ENCODE measurements around the gene BARX2.

BARX2 gene

GRCh38 chr11:129402206-129403171 lies 26.8 kb downstream of the BARX2 start:
- no peak overlapping the region for H3K4me3 Mint-ChIP-seq
- H3K36me3 Mint-ChIP-seq: no peaks in the 10 kb centered on the region
- H3K4me1 Mint-ChIP-seq: no peaks in the 10 kb centered on the region
- DNase-seq (ENCODE audit: low spot score in 2 of 2) (no peak), ATAC-seq (ENCODE audit: low read depth) (no peak)
- H3K27me3 Mint-ChIP-seq: peaks cover 3% of the 10 kb centered on the region
- no peaks in the 10 kb centered on the region for H3K9me3 Mint-ChIP-seq
- H3K27ac Mint-ChIP-seq: no peak overlapping the region

GRCh38 chr11:129404731-129405130 lies 29.1 kb downstream of the BARX2 start:
- Mint-ChIP-seq H3K27ac (no peak overlapping the region), H3K4me3 (no peak overlapping the region), H3K9me3 (no peaks in the 10 kb centered on the region), H3K4me1 (no peaks in the 10 kb centered on the region), H3K27me3 (peaks cover 3% of the 10 kb centered on the region), H3K36me3 (no peaks in the 10 kb centered on the region)
- no peak for ATAC-seq (ENCODE audit: low read depth)
- DNase-seq (ENCODE audit: low spot score in 2 of 2): no peak

GRCh38 chr11:129408865-129409444 lies 33.3 kb downstream of the BARX2 start:
- ATAC-seq (ENCODE audit: low read depth): no peak
- DNase-seq (ENCODE audit: low spot score in 2 of 2): no peak
- no peak overlapping the region for H3K4me3 Mint-ChIP-seq
- H3K4me1 Mint-ChIP-seq: no peaks in the 10 kb centered on the region
- no peaks in the 10 kb centered on the region for H3K9me3 Mint-ChIP-seq
- peaks cover 3% of the 10 kb centered on the region for H3K27me3 Mint-ChIP-seq
- no peak overlapping the region for H3K27ac Mint-ChIP-seq
- H3K36me3 Mint-ChIP-seq: no peaks in the 10 kb centered on the region

- Mint-ChIP-seq H3K4me1 (no peaks in the 10 kb centered on the region), H3K9me3 (no peaks in the 10 kb centered on the region), H3K27me3 (peaks cover 3% of the 10 kb centered on the region), H3K27ac (no peak overlapping the region), H3K36me3 (no peaks in the 10 kb centered on the region), H3K4me3 (no peak overlapping the region)
- DNase-seq (ENCODE audit: low spot score in 2 of 2) (no peak), ATAC-seq (ENCODE audit: low read depth) (no peak)
These were observed 34.8 kb downstream of the BARX2 start for GRCh38 chr11:129410395-129410960.

- no peak overlapping the region for H3K27ac Mint-ChIP-seq
- no peaks in the 10 kb centered on the region for H3K4me1 Mint-ChIP-seq
- ATAC-seq (ENCODE audit: low read depth) (no peak), DNase-seq (ENCODE audit: low spot score in 2 of 2) (no peak)
- no peaks in the 10 kb centered on the region for H3K36me3 Mint-ChIP-seq
- H3K27me3 Mint-ChIP-seq: peaks cover 3% of the 10 kb centered on the region
- H3K9me3 Mint-ChIP-seq: no peaks in the 10 kb centered on the region
- H3K4me3 Mint-ChIP-seq: no peak overlapping the region
These were observed 36.8 kb downstream of the BARX2 start for GRCh38 chr11:129412494-129412893.

- H3K27ac Mint-ChIP-seq: no peak overlapping the region
- H3K4me3 Mint-ChIP-seq: no peak overlapping the region
- no peak for DNase-seq (ENCODE audit: low spot score in 2 of 2)
- no peak for ATAC-seq (ENCODE audit: low read depth)
- H3K36me3 Mint-ChIP-seq: no peaks in the 10 kb centered on the region
- no peaks in the 10 kb centered on the region for H3K4me1 Mint-ChIP-seq
- H3K27me3 Mint-ChIP-seq: no peaks in the 10 kb centered on the region
- H3K9me3 Mint-ChIP-seq: no peaks in the 10 kb centered on the region
These were observed 38.7 kb downstream of the BARX2 start for GRCh38 chr11:129414144-129414872.

GRCh38 chr11:129416080-129416820 lies 40.6 kb downstream of the BARX2 start:
- Mint-ChIP-seq H3K36me3 (no peaks in the 10 kb centered on the region), H3K9me3 (no peaks in the 10 kb centered on the region), H3K4me3 (no peak overlapping the region), H3K27ac (no peak overlapping the region), H3K4me1 (no peaks in the 10 kb centered on the region), H3K27me3 (no peaks in the 10 kb centered on the region)
- DNase-seq (ENCODE audit: low spot score in 2 of 2) (no peak), ATAC-seq (ENCODE audit: low read depth) (no peak)

- DNase-seq (ENCODE audit: low spot score in 2 of 2) (no peak), ATAC-seq (ENCODE audit: low read depth) (no peak)
- Mint-ChIP-seq H3K27me3 (no peaks in the 10 kb centered on the region), H3K9me3 (no peaks in the 10 kb centered on the region), H3K27ac (no peak overlapping the region), H3K36me3 (no peaks in the 10 kb centered on the region), H3K4me1 (no peaks in the 10 kb centered on the region), H3K4me3 (no peak overlapping the region)
These were observed 41.8 kb downstream of the BARX2 start for GRCh38 chr11:129417458-129417857.

GRCh38 chr11:129418039-129418438 lies 42.4 kb downstream of the BARX2 start:
- no peak for ATAC-seq (ENCODE audit: low read depth)
- Mint-ChIP-seq H3K9me3 (no peaks in the 10 kb centered on the region), H3K27me3 (no peaks in the 10 kb centered on the region), H3K27ac (no peak overlapping the region), H3K4me3 (no peak overlapping the region), H3K36me3 (no peaks in the 10 kb centered on the region), H3K4me1 (no peaks in the 10 kb centered on the region)
- no peak for DNase-seq (ENCODE audit: low spot score in 2 of 2)

GRCh38 chr11:129419386-129419785 lies 43.7 kb downstream of the BARX2 start:
- no peak overlapping the region for H3K4me3 Mint-ChIP-seq
- no peak overlapping the region for H3K27ac Mint-ChIP-seq
- H3K27me3 Mint-ChIP-seq: no peaks in the 10 kb centered on the region
- ATAC-seq (ENCODE audit: low read depth) (no peak), DNase-seq (ENCODE audit: low spot score in 2 of 2) (no peak)
- H3K9me3 Mint-ChIP-seq: peaks cover 1% of the 10 kb centered on the region
- H3K4me1 Mint-ChIP-seq: no peaks in the 10 kb centered on the region
- no peaks in the 10 kb centered on the region for H3K36me3 Mint-ChIP-seq

- Mint-ChIP-seq H3K27me3 (peaks cover 3% of the 10 kb centered on the region), H3K36me3 (no peaks in the 10 kb centered on the region), H3K4me1 (no peaks in the 10 kb centered on the region), H3K4me3 (no peak overlapping the region), H3K9me3 (peaks cover 2% of the 10 kb centered on the region), H3K27ac (no peak overlapping the region)
- DNase-seq (ENCODE audit: low spot score in 2 of 2): no peak
- no peak for ATAC-seq (ENCODE audit: low read depth)
These were observed 47.8 kb downstream of the BARX2 start for GRCh38 chr11:129423426-129423825.

GRCh38 chr11:129425214-129425613 lies 49.6 kb downstream of the BARX2 start:
- ATAC-seq (ENCODE audit: low read depth) (no peak), DNase-seq (ENCODE audit: low spot score in 2 of 2) (no peak)
- Mint-ChIP-seq H3K36me3 (no peaks in the 10 kb centered on the region), H3K9me3 (peaks cover 2% of the 10 kb centered on the region), H3K27ac (no peak overlapping the region), H3K4me3 (no peak overlapping the region), H3K4me1 (no peaks in the 10 kb centered on the region), H3K27me3 (peaks cover 3% of the 10 kb centered on the region)

GRCh38 chr11:129426038-129426437 lies 50.4 kb downstream of the BARX2 start:
- Mint-ChIP-seq H3K36me3 (no peaks in the 10 kb centered on the region), H3K9me3 (peaks cover 3% of the 10 kb centered on the region), H3K4me1 (no peaks in the 10 kb centered on the region), H3K4me3 (no peak overlapping the region), H3K27ac (no peak overlapping the region), H3K27me3 (peaks cover 3% of the 10 kb centered on the region)
- ATAC-seq (ENCODE audit: low read depth): no peak
- DNase-seq (ENCODE audit: low spot score in 2 of 2): no peak

Data from memory B cell (primary cell).